ENCODE results near the gene B9D1. TPM values are rescaled to one million over a fixed set of nuclear protein-coding genes. Genes with fewer than 3 reads are reported as not detected.

B9D1 gene
- total RNA-seq, 2 experiments from 2014 or later = 21.1 to 38.1 TPM

GRCh38 chr17:19308398-19308797 is 54.1 kb downstream of the B9D1 start:
- CTCF ChIA-PET (ENCODE audit: unreplicated experiment) = interaction anchor here (1.1 kb wide), 1 partner anchor 9 kb away, joined by 4 read pairs; no protein-coding TSS in a partner anchor
- H2AFZ ChIP-seq (ENCODE audit: low read length) = no peak overlapping the region
- POLR2A ChIA-PET = interaction anchor here (0.6 to 1.4 kb wide), 5 partner anchors 8 to 146 kb away, joined by 3 to 4 read pairs (median 3); no protein-coding TSS in a partner anchor
- H3K4me3 ChIP-seq (ENCODE audit: low read depth, low read length, poor library complexity, severe bottlenecking) = no peak overlapping the region
- peaks cover 5% of the 10 kb centered on the region; the same call in 1 of the 2 replicates for H3K36me3 ChIP-seq (ENCODE audit: insufficient read depth, low read length)
- no TSS peak for BruUV-seq (replicated peaks)
- peaks cover 97% of the 10 kb centered on the region for H3K4me1 ChIP-seq (ENCODE audit: insufficient read depth, low read length, poor library complexity, severe bottlenecking)
- peak overlapping the region; percentile 67 for H3K4me2 ChIP-seq (ENCODE audit: low read length)
- no peaks in the 10 kb centered on the region for H3K79me2 ChIP-seq (ENCODE audit: insufficient read depth, low read depth, low read length)
- peaks cover 10% of the 10 kb centered on the region for H4K20me1 ChIP-seq (ENCODE audit: insufficient read depth, low read length)
- H3K9me3 ChIP-seq (ENCODE audit: low read length) = no peaks in the 10 kb centered on the region
- H3K9me2 ChIP-seq (ENCODE audit: insufficient read depth, low read length) = no peaks in the 10 kb centered on the region
- TF ChIP-seq, protein P1, sequence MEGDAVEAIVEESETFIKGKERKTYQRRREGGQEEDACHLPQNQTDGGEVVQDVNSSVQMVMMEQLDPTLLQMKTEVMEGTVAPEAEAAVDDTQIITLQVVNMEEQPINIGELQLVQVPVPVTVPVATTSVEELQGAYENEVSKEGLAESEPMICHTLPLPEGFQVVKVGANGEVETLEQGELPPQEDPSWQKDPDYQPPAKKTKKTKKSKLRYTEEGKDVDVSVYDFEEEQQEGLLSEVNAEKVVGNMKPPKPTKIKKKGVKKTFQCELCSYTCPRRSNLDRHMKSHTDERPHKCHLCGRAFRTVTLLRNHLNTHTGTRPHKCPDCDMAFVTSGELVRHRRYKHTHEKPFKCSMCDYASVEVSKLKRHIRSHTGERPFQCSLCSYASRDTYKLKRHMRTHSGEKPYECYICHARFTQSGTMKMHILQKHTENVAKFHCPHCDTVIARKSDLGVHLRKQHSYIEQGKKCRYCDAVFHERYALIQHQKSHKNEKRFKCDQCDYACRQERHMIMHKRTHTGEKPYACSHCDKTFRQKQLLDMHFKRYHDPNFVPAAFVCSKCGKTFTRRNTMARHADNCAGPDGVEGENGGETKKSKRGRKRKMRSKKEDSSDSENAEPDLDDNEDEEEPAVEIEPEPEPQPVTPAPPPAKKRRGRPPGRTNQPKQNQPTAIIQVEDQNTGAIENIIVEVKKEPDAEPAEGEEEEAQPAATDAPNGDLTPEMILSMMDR (conservative IDR thresholded peaks at IDR 0.05; ENCODE audit: low read length) = no peak
- TF ChIP-seq EZH2phosphoT487 (IDR thresholded peaks at IDR 0.05; ENCODE audit: borderline replicate concordance, low read depth, low read length) = no peak
- H3K27ac ChIP-seq (ENCODE audit: low read depth, low read length, poor library complexity, severe bottlenecking) = no peak overlapping the region
- intact Hi-C loops (cut with micrococcal nuclease; ENCODE audit: unreplicated experiment) = loop anchor here (5.0 kb wide), 1 partner anchor 154 kb away; no protein-coding TSS in a partner anchor
- peak; percentile 26 for DNase-seq (ENCODE audit: low spot score)

GRCh38 chr17:19307521-19307920 is 55.0 kb downstream of the B9D1 start:
- H3K27ac ChIP-seq (ENCODE audit: low read depth, low read length, poor library complexity, severe bottlenecking) = no peak overlapping the region
- CTCF ChIA-PET (ENCODE audit: unreplicated experiment) = no interaction called here
- POLR2A ChIA-PET = interaction anchor here (0.6 to 1.4 kb wide), 4 partner anchors 9 to 66 kb away, joined by 3 to 4 read pairs (median 3); no protein-coding TSS in a partner anchor
- H3K9me3 ChIP-seq (ENCODE audit: low read length) = no peaks in the 10 kb centered on the region
- TF ChIP-seq EZH2phosphoT487 (IDR thresholded peaks at IDR 0.05; ENCODE audit: borderline replicate concordance, low read depth, low read length) = no peak
- TF ChIP-seq, protein P1 (conservative IDR thresholded peaks at IDR 0.05; ENCODE audit: low read length) = no peak
- peaks cover 97% of the 10 kb centered on the region for H3K4me1 ChIP-seq (ENCODE audit: insufficient read depth, low read length, poor library complexity, severe bottlenecking)
- intact Hi-C loops (cut with micrococcal nuclease; ENCODE audit: unreplicated experiment) = loop anchor here (2.0 to 5.0 kb wide), 2 partner anchors 63 to 155 kb away; no protein-coding TSS in a partner anchor
- H3K4me3 ChIP-seq (ENCODE audit: low read depth, low read length, poor library complexity, severe bottlenecking) = no peak overlapping the region
- no peaks in the 10 kb centered on the region for H3K9me2 ChIP-seq (ENCODE audit: insufficient read depth, low read length)
- H4K20me1 ChIP-seq (ENCODE audit: insufficient read depth, low read length) = peaks cover 13% of the 10 kb centered on the region
- H3K4me2 ChIP-seq (ENCODE audit: low read length) = peak overlapping the region; percentile 67
- H3K79me2 ChIP-seq (ENCODE audit: insufficient read depth, low read depth, low read length) = no peaks in the 10 kb centered on the region
- peaks cover 4% of the 10 kb centered on the region; the same call in 1 of the 2 replicates for H3K36me3 ChIP-seq (ENCODE audit: insufficient read depth, low read length)
- no peak for DNase-seq (ENCODE audit: low spot score)
- no TSS peak for BruUV-seq (replicated peaks)
- H2AFZ ChIP-seq (ENCODE audit: low read length) = no peak overlapping the region

Measured in OCI-LY7 (cell line).